Subcutaneous adipose tissue (tissue), 4 donors: Measurements from ENCODE around the gene FAM20A. TPM values are rescaled to one million over a fixed set of nuclear protein-coding genes. Genes with fewer than 3 reads are reported as not detected.

Experiments
- CTCF ChIP-seq: fragments of 450-650 bp; IDR thresholded peaks from one replicate; pipeline ENCODE4 v1.5.1; 2016; ENCODE audit warnings: low read depth, mild to moderate bottlenecking, control low read depth, antibody characterized with exemption, moderate library complexity
- total RNA-seq, 4 donors: library from RNA; depleted of rRNA; stranded (reverse); fragments of >200 nt; gene quantifications; one replicate each; pipeline ENCODE4 v1.1.0, GENCODE V29; 2016

Gene FAM20A
- total RNA-seq, 4 donors from 2014 or later: 7.7 to 17.0 (median 12.3) TPM

- no peak for TF ChIP-seq CTCF
These were observed 36.6 kb downstream of the FAM20A start for GRCh38 chr17:68564415-68565111.

- TF ChIP-seq CTCF: no peak
These were observed 38.4 kb downstream of the FAM20A start for GRCh38 chr17:68562736-68563135.

- TF ChIP-seq CTCF: no peak
These were observed 40.0 kb downstream of the FAM20A start for GRCh38 chr17:68560966-68561720.

GRCh38 chr17:68559316-68559715 lies 41.9 kb downstream of the FAM20A start:
- no peak for TF ChIP-seq CTCF

GRCh38 chr17:68556551-68556950 lies 44.6 kb downstream of the FAM20A start:
- no peak for TF ChIP-seq CTCF

GRCh38 chr17:68544111-68544915 lies 56.9 kb downstream of the FAM20A start:
- TF ChIP-seq CTCF: no peak
